ENCODE measurements around the gene POU2F2. TPM values are rescaled to one million over a fixed set of nuclear protein-coding genes. Genes with fewer than 3 reads are reported as not detected.

POU2F2 gene
- total RNA-seq, 1 experiment from 2014 or later, result 0.16 TPM

- H3K4me3 ChIP-seq, result no peak overlapping the region
- H3K4me1 ChIP-seq, result no peaks in the 10 kb centered on the region
- H3K27me3 ChIP-seq, result no peaks in the 10 kb centered on the region; the same call in 1 of the 2 replicates
- no peak overlapping the region for H3K27ac ChIP-seq
- DNase-seq, result peak; percentile 52 to 56
- H3K9me3 ChIP-seq (replicated peaks), result no peaks in the 10 kb centered on the region
- no peaks in the 10 kb centered on the region for H3K36me3 ChIP-seq
Observed at GRCh38 chr19:42066075-42066754, 66.0 kb downstream of the POU2F2 start.

DNA sequence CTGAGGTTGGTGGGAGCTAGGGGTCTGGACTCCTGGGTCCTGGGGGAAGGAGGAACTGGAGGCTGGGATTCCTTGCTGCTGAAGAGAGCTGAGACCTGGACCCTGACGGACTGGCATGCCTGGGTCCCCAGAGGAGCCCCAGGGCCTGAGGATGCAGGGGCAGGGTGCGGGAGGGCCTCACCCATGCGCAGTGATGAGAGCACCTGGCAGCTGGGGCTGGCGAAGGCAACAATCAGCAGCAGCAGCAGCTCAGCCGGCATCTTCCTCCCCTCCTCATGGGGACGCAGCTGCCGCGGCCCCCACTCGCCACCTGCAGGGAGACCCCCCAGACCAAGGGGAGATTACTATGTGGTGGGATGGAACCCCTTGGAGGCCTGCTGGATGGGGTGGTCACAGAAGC is 66.7 kb downstream of the POU2F2 start:
- DNase-seq, result no peak
- H3K4me3 ChIP-seq, result no peak overlapping the region
- H3K9me3 ChIP-seq (replicated peaks), result no peaks in the 10 kb centered on the region
- H3K27me3 ChIP-seq, result no peaks in the 10 kb centered on the region; the same call in 1 of the 2 replicates
- H3K36me3 ChIP-seq, result no peaks in the 10 kb centered on the region
- no peak overlapping the region for H3K27ac ChIP-seq
- no peaks in the 10 kb centered on the region for H3K4me1 ChIP-seq

GRCh38 chr19:42065051-42065450 is 67.2 kb downstream of the POU2F2 start:
- Histone ChIP-seq H3K27ac (no peak overlapping the region), H3K4me1 (no peaks in the 10 kb centered on the region), H3K9me3 (replicated peaks) (no peaks in the 10 kb centered on the region), H3K36me3 (no peaks in the 10 kb centered on the region), H3K4me3 (no peak overlapping the region), H3K27me3 (no peaks in the 10 kb centered on the region)
- no peak for DNase-seq

- no peaks in the 10 kb centered on the region for H3K27me3 ChIP-seq
- H3K9me3 ChIP-seq (replicated peaks), result no peaks in the 10 kb centered on the region
- no peak overlapping the region for H3K4me3 ChIP-seq
- no peaks in the 10 kb centered on the region for H3K36me3 ChIP-seq
- DNase-seq, result no peak
- H3K4me1 ChIP-seq, result no peaks in the 10 kb centered on the region
- H3K27ac ChIP-seq, result no peak overlapping the region
Observed at GRCh38 chr19:42064432-42064831, 67.8 kb downstream of the POU2F2 start.

- Histone ChIP-seq H3K4me1 (no peaks in the 10 kb centered on the region), H3K36me3 (no peaks in the 10 kb centered on the region), H3K27ac (no peak overlapping the region), H3K4me3 (no peak overlapping the region), H3K27me3 (no peaks in the 10 kb centered on the region), H3K9me3 (replicated peaks) (no peaks in the 10 kb centered on the region)
- no peak for DNase-seq
Observed at GRCh38 chr19:42062381-42062780, 69.9 kb downstream of the POU2F2 start.

- no peaks in the 10 kb centered on the region for H3K27me3 ChIP-seq
- H3K4me1 ChIP-seq, result no peaks in the 10 kb centered on the region
- no peaks in the 10 kb centered on the region for H3K9me3 ChIP-seq (replicated peaks)
- no peak overlapping the region for H3K27ac ChIP-seq
- H3K36me3 ChIP-seq, result peaks cover 6% of the 10 kb centered on the region; the same call in 1 of the 2 replicates
- no peak overlapping the region for H3K4me3 ChIP-seq
- no peak for DNase-seq
Observed at GRCh38 chr19:42060117-42060516, 72.1 kb downstream of the POU2F2 start.

- H3K27me3 ChIP-seq, result no peaks in the 10 kb centered on the region
- no peak overlapping the region for H3K27ac ChIP-seq
- no peaks in the 10 kb centered on the region for H3K4me1 ChIP-seq
- H3K4me3 ChIP-seq, result no peak overlapping the region
- H3K36me3 ChIP-seq, result peaks cover 6% of the 10 kb centered on the region; the same call in 1 of the 2 replicates
- no peak for DNase-seq
- H3K9me3 ChIP-seq (replicated peaks), result no peaks in the 10 kb centered on the region
Observed at GRCh38 chr19:42059196-42059595, 73.0 kb downstream of the POU2F2 start.

DNA sequence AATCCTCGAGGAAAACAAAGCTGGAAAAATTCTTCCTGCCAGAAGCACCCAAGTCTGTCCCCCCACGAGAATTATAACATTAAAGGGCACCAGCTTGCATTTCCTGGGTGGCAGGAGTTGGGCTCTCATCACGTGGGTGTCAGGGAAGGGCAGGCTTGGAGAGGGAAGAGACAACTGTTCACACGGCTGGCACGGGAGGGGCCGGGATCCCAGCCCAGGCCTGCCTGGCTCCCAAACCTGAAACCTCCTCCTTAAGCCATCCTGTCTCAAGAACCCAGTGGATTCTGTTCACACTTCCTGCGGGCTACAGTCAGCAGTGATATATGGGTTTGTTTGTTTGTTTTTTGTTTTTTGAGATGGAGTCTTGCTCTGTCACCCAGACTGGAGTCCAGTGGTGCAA is 74.4 kb downstream of the POU2F2 start:
- DNase-seq, result no peak
- no peaks in the 10 kb centered on the region for H3K9me3 ChIP-seq (replicated peaks)
- H3K36me3 ChIP-seq, result peaks cover 6% of the 10 kb centered on the region; the same call in 1 of the 2 replicates
- H3K27me3 ChIP-seq, result no peaks in the 10 kb centered on the region
- H3K4me3 ChIP-seq, result no peak overlapping the region
- H3K4me1 ChIP-seq, result peaks cover 1% of the 10 kb centered on the region; the same call in 1 of the 2 replicates
- no peak overlapping the region for H3K27ac ChIP-seq

- Histone ChIP-seq H3K4me1 (peaks cover 15% of the 10 kb centered on the region), H3K27ac (no peak overlapping the region), H3K27me3 (no peaks in the 10 kb centered on the region), H3K36me3 (peaks cover 6% of the 10 kb centered on the region; the same call in 1 of the 2 replicates), H3K9me3 (replicated peaks) (no peaks in the 10 kb centered on the region), H3K4me3 (no peak overlapping the region)
- no peak for DNase-seq
Observed at GRCh38 chr19:42054205-42054604, 78.0 kb downstream of the POU2F2 start.

DNA sequence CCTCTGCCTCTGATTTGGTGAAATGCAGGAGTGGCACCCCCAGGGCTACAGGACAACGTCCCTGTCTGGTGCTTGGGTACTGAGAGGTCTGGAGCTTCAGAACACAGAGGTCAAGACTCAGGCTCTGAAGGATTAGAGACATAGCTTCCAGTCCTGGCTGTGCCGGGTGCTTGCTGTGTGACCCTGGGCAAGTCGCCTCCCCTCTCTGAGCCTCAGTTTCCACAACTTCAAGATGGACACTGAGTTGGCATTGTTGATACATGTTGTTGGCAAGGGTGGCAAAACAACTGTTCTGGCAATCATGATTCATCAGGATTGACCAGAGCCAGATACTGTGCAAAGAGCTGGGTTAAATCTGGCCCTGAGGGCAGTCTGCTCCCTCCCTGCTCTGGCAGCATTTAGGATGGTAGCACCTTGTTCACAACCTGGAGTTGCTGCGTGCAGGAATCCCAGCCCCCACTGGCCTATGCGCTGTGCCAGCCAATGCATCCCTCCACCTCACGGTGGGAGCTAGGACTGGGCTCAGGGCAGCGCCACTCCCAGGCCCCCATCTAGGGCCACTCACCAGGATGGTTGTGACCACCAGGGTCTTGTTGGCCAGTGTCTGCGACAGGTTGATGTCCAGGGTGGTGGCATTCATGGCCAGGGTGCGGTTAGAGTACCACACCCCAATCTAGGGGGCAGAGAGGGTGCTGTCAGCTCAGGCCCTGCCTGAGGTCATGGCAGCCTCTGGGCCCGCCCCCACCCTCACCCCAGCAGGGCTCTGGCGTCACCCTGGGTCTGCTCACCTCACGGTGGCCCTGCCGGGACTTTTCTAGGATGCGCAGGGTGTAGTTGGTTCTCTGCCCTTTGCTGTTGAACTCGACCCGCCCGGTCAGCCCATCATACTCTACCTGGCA is 79.0 kb downstream of the POU2F2 start:
- no peak for DNase-seq
- Histone ChIP-seq H3K4me1 (peaks cover 15% of the 10 kb centered on the region), H3K36me3 (peaks cover 6% of the 10 kb centered on the region; the same call in 1 of the 2 replicates), H3K9me3 (replicated peaks) (no peaks in the 10 kb centered on the region), H3K4me3 (no peak overlapping the region), H3K27ac (no peak overlapping the region), H3K27me3 (no peaks in the 10 kb centered on the region)

GRCh38 chr19:42052241-42052863 is 79.9 kb downstream of the POU2F2 start:
- no peak overlapping the region for H3K4me3 ChIP-seq
- H3K4me1 ChIP-seq, result peaks cover 15% of the 10 kb centered on the region
- no peak overlapping the region for H3K27ac ChIP-seq
- peaks cover 6% of the 10 kb centered on the region; the same call in 1 of the 2 replicates for H3K36me3 ChIP-seq
- H3K9me3 ChIP-seq (replicated peaks), result no peaks in the 10 kb centered on the region
- DNase-seq, result peak; percentile 86 to 91
- H3K27me3 ChIP-seq, result no peaks in the 10 kb centered on the region

DNA sequence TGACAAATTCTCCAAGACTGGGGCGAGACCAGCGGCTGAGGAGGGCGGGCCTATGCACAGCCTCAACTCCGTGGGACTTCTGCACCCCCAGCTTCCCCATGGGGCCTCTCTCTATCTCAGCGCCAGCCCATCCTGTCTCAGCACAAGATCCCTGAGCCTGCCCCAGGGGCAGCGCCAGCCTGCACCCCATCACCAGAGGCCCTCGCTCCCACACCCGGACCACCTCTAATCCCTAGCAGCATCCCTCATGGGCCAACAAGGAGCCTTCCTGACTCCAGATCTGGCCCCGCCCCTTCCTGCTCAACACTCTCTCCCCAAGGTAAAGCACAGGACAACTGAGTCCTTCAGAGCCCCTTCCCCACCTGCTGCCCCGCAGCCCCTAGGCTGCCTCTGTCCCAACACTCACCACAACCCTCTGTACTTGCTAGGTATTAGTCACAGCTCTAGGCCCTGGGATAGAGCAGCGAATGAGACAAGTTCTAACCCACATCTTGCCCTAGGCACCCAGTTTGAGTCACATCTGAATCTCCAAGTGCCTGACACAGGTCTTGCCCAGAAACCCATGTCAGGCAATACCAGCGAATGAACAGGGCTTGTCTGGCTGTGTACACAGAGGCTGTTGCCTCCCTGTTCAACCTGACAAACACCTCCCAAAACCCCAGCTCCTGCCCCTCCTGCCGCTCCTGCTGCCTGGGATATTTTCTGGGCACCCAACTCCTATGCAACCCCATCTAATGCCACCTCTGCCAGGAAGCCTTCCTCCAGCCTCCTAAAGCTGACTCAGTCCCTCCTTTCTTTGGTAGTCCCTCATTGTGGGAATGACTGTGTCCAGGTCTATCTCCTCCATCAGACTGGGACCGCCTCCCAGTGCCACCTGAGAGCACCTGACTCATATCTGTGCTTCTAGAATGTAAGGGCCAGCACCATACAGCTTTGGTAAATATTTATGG is 80.8 kb downstream of the POU2F2 start:
- Histone ChIP-seq H3K36me3 (peaks cover 3% of the 10 kb centered on the region; the same call in 1 of the 2 replicates), H3K9me3 (replicated peaks) (no peaks in the 10 kb centered on the region), H3K27ac (no peak overlapping the region), H3K4me3 (no peak overlapping the region), H3K27me3 (no peaks in the 10 kb centered on the region), H3K4me1 (peaks cover 15% of the 10 kb centered on the region)
- no peak for DNase-seq

DNA sequence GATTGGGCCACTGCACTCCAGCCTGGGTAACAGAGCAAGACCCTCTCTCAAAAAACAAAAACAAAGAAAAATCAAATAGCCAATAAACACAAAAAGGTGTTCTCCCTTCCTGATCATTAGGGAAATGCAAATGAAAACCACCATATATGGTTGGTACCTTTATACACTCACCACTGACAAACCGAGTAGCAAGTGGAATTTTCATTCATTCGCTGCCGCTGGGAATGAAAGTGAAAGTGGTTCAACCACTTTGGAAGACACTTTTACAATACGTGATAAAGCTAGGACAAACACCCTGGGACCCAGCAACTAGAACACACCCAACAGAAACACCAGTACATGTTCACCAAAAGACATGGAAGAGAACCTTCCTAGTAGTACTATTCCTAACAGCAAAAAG is 83.3 kb downstream of the POU2F2 start:
- no peak for DNase-seq
- Histone ChIP-seq H3K4me1 (peaks cover 15% of the 10 kb centered on the region), H3K9me3 (replicated peaks) (no peaks in the 10 kb centered on the region), H3K27me3 (no peaks in the 10 kb centered on the region), H3K36me3 (no peaks in the 10 kb centered on the region), H3K4me3 (no peak overlapping the region), H3K27ac (no peak overlapping the region)

- no peaks in the 10 kb centered on the region for H3K9me3 ChIP-seq (replicated peaks)
Observed at GRCh38 chr19:42045575-42045974, 86.7 kb downstream of the POU2F2 start.

More at GRCh38 chr19:42045575-42045974, 86.7 kb downstream of the POU2F2 start:
- Histone ChIP-seq H3K27me3 (no peaks in the 10 kb centered on the region), H3K36me3 (no peaks in the 10 kb centered on the region), H3K4me3 (no peak overlapping the region), H3K4me1 (no peaks in the 10 kb centered on the region), H3K27ac (no peak overlapping the region)
- no peak for DNase-seq

All from SJCRH30 (cell line).